GM12872 (cell line): ENCODE results near the gene IRGC.

ENCODE experiments used
- CTCF ChIP-seq: IDR thresholded peaks from 3 replicates; pipeline ENCODE4 v1.5.1; 2011; ENCODE audit warnings: low read depth, mild to moderate bottlenecking, low read length, moderate library complexity; ENCODE audit not compliant: insufficient read depth

The IRGC gene

GRCh38 chr19:43704002-43704705, 11.7 kb upstream of the IRGC start:
- TF ChIP-seq CTCF: no peak

GRCh38 chr19:43705729-43706128, 10.1 kb upstream of the IRGC start:
- TF ChIP-seq CTCF: no peak

- no peak for TF ChIP-seq CTCF
These were observed 8.6 kb upstream of the IRGC start for GRCh38 chr19:43707158-43707712.

GRCh38 chr19:43708716-43709115, 7.2 kb upstream of the IRGC start:
- no peak for TF ChIP-seq CTCF

GRCh38 chr19:43711751-43712355, 4.0 kb upstream of the IRGC start:
- no peak for TF ChIP-seq CTCF

- TF ChIP-seq CTCF: no peak
These were observed 2.7 kb upstream of the IRGC start for GRCh38 chr19:43713208-43713607.

- no peak for TF ChIP-seq CTCF
These were observed 2.9 kb downstream of the IRGC start for GRCh38 chr19:43718627-43719377.
